8988T (cell line): Measurements from ENCODE around the gene WDR76.
"Not testable (repeated sequence)": the region's sequence is repeated elsewhere in the genome, so short reads cannot be mapped to it uniquely, and the experiment has no call there.

Experiments used
- DNase-seq: peaks from one replicate; pipeline ENCODE4 v3.0.0; 2011

The WDR76 gene

GRCh38 chr15:43824302-43825246, 2.2 kb upstream of the WDR76 start, which contains the start of gene MFAP1:
Gene MFAP1, minus strand, starts transcription at chr15:43824690. Its CDS starts 121 bp downstream, at chr15:43824569.
- peak; percentile 57 for DNase-seq

- DNase-seq, result not testable (repeated sequence)
Observed at GRCh38 chr15:43825305-43825704, 1.5 kb upstream of the WDR76 start.

- DNase-seq, result no peak
Observed at GRCh38 chr15:43826029-43826507, 734 bp upstream of the WDR76 start.

- DNase-seq, result no peak
Observed at GRCh38 chr15:43828061-43828657, 1.4 kb downstream of the WDR76 start.

- DNase-seq, result not testable (repeated sequence)
Observed at GRCh38 chr15:43829951-43830540, 3.2 kb downstream of the WDR76 start.

GRCh38 chr15:43830691-43831275, 4.0 kb downstream of the WDR76 start:
- not testable (repeated sequence) for DNase-seq

- DNase-seq, result not testable (repeated sequence)
Observed at GRCh38 chr15:43831519-43832052, 4.8 kb downstream of the WDR76 start.

- DNase-seq, result not testable (repeated sequence)
Observed at GRCh38 chr15:43832485-43832884, 5.7 kb downstream of the WDR76 start.

GRCh38 chr15:43845421-43845820, 18.6 kb downstream of the WDR76 start:
- no peak for DNase-seq

- no peak for DNase-seq
Observed at GRCh38 chr15:43851251-43851650, 24.4 kb downstream of the WDR76 start.

GRCh38 chr15:43852607-43853006, 25.8 kb downstream of the WDR76 start:
- DNase-seq, result no peak

GRCh38 chr15:43854801-43855200, 28.0 kb downstream of the WDR76 start:
- DNase-seq, result no peak

GRCh38 chr15:43859546-43859945, 32.7 kb downstream of the WDR76 start:
- DNase-seq, result no peak

- not testable (repeated sequence) for DNase-seq
Observed at GRCh38 chr15:43866636-43867035, 39.8 kb downstream of the WDR76 start.

- no peak for DNase-seq
Observed at GRCh38 chr15:43867096-43867495, 40.3 kb downstream of the WDR76 start.

GRCh38 chr15:43868406-43868805, 41.6 kb downstream of the WDR76 start:
- no peak for DNase-seq

- no peak for DNase-seq
Observed at GRCh38 chr15:43871835-43872234, 45.0 kb downstream of the WDR76 start.

- peak; percentile 28 for DNase-seq
Observed at GRCh38 chr15:43872416-43873020, 45.7 kb downstream of the WDR76 start.

GRCh38 chr15:43873651-43874050, 46.8 kb downstream of the WDR76 start:
- no peak for DNase-seq

GRCh38 chr15:43876872-43877271, 50.1 kb downstream of the WDR76 start:
- DNase-seq, result no peak

GRCh38 chr15:43877371-43877770, 50.6 kb downstream of the WDR76 start:
- DNase-seq, result no peak

- no peak for DNase-seq
Observed at GRCh38 chr15:43878446-43878845, 51.6 kb downstream of the WDR76 start.
